HCT116 (cell line): Measurements from ENCODE around the gene INPP4A. TPM values are rescaled to one million over a fixed set of nuclear protein-coding genes. Genes with fewer than 3 reads are reported as not detected.

Experiments
- ATAC-seq: fragments of 200-7000 bp; cut with Tn5 transposase; 2 replicates; pipeline ENCODE4 v1.9.1; 2020; ENCODE audit warnings: mild to moderate bottlenecking, moderate library complexity
- BruUV-seq: library from RNA; stranded (reverse); fragments of 400-500 nt; replicated peaks from 2 replicates; lab custom pipeline; 2021; lab: Mats Ljungman, UMichigan
- CTCF ChIA-PET: fragments of 300-600 bp; sonication (Branson Sonifier 250); formaldehyde crosslinking; loops from one replicate; lab custom pipeline; 2021; ENCODE audit warnings: antibody characterized with exemption; lab: Charles Lee
- POLR2A ChIA-PET: fragments of 300-600, 350-600 bp; sonication (Branson Sonifier 250); formaldehyde crosslinking; loops from one replicate; lab custom pipeline; 2021; ENCODE audit warnings: antibody characterized with exemption; lab: Charles Lee
- RAD21 ChIA-PET, 2 experiments: fragments of 300-600 bp; sonication (Branson Sonifier 250); formaldehyde crosslinking; loops; one replicate each; lab custom pipeline; 2023; ENCODE audit warnings: low total read pairs in 2 of 2; ENCODE audit not compliant: uncharacterized antibody in 2 of 2, unreplicated experiment in 2 of 2, low non-redundant PET in 1 of 2; lab: Charles Lee
- DNase-seq: peaks from one replicate; pipeline ENCODE4 v3.0.0-alpha.2; 2010; ENCODE audit warnings: low read depth, low spot score
- H2AFZ ChIP-seq: fragments of 200-600 bp; shearing (Covaris generic), sonication (generic); 2 replicates; pipeline ENCODE4 v1.6.1; 2017; ENCODE audit warnings: low read depth, mixed run types, mixed read lengths, antibody characterized with exemption, low read length; ENCODE audit not compliant: poor library complexity, severe bottlenecking
- H3K27ac ChIP-seq: 2 replicates; pipeline ENCODE4 v1.5.1; 2012; ENCODE audit warnings: low read depth, low read length
- H3K27me3 ChIP-seq: fragments of 200-600 bp; sonication (generic); 2 replicates; pipeline ENCODE4 v1.6.1; 2016; ENCODE audit warnings: mixed run types, low read length, mixed read lengths; ENCODE audit not compliant: insufficient read depth
- H3K36me3 ChIP-seq, 2 experiments: fragments of 200-500 bp in 1 of 2; fragments of 200-600 bp in 1 of 2; sonication (Bioruptor generic) in 1 of 2; sonication (generic) in 1 of 2; 2 replicates each; pipeline versions ENCODE4 v1.5.1 to v1.6.1; 2014 to 2016; ENCODE audit warnings: low read length in 2 of 2, inconsistent platforms in 1 of 2, mixed read lengths in 1 of 2, mixed run types in 1 of 2; ENCODE audit not compliant: insufficient read depth in 2 of 2, control insufficient read depth in 1 of 2
- H3K4me1 ChIP-seq, 2 experiments: fragments of 200-600 bp in 1 of 2; sonication (generic) in 1 of 2; 2 replicates each; pipeline versions ENCODE4 v1.5.1 to v1.6.1; 2012 to 2017; ENCODE audit warnings: low read length in 2 of 2, inconsistent platforms in 1 of 2, mild to moderate bottlenecking in 1 of 2, mixed read lengths in 1 of 2, mixed run types in 1 of 2, moderate library complexity in 1 of 2; ENCODE audit not compliant: insufficient read depth in 2 of 2, control insufficient read depth in 1 of 2
- H3K4me2 ChIP-seq: fragments of 200-600 bp; sonication (generic); 2 replicates; pipeline ENCODE4 v1.6.1; 2017; ENCODE audit warnings: mixed run types, low read length, mixed read lengths
- H3K4me3 ChIP-seq, 2 experiments: fragments of 200-600 bp in 1 of 2; sonication (generic) in 1 of 2; replicated peaks in 1 of 2; 2 replicates each; pipeline ENCODE4 v1.5.1; 2011 to 2016; ENCODE audit warnings: low read length in 2 of 2, control low read depth in 1 of 2, low read depth in 1 of 2, mild to moderate bottlenecking in 1 of 2, mixed read lengths in 1 of 2, mixed run types in 1 of 2
- H3K79me2 ChIP-seq: fragments of 200-600 bp; sonication (generic); 2 replicates; pipeline ENCODE4 v1.6.1; 2017; ENCODE audit warnings: mild to moderate bottlenecking, mixed run types, low read length, moderate library complexity, mixed read lengths; ENCODE audit not compliant: insufficient read depth
- H3K9ac ChIP-seq: fragments of 200-600 bp; sonication (generic); 2 replicates; pipeline ENCODE4 v1.6.1; 2016; ENCODE audit warnings: low read length, mixed read lengths
- H3K9me2 ChIP-seq: fragments of 200-600 bp; sonication (generic), shearing (Covaris generic); 2 replicates; pipeline ENCODE4 v1.6.1; 2017; ENCODE audit warnings: mixed run types, mild to moderate bottlenecking, moderate library complexity; ENCODE audit not compliant: insufficient read depth
- H3K9me3 ChIP-seq, 2 experiments: fragments of 200-500 bp in 1 of 2; fragments of 200-600 bp in 1 of 2; sonication (Bioruptor generic) in 1 of 2; sonication (generic) in 1 of 2; 2 replicates each; pipeline ENCODE4 v1.6.1; 2014 to 2017; ENCODE audit warnings: low read length in 2 of 2, mixed read lengths in 2 of 2, inconsistent platforms in 1 of 2, low read depth in 1 of 2, mild to moderate bottlenecking in 1 of 2, mixed run types in 1 of 2, moderate library complexity in 1 of 2; ENCODE audit not compliant: control insufficient read depth in 1 of 2, insufficient read depth in 1 of 2
- H4K20me1 ChIP-seq: fragments of 200-600 bp; sonication (generic), shearing (Covaris generic); 2 replicates; pipeline ENCODE4 v1.6.1; 2017; ENCODE audit warnings: mixed run types, mild to moderate bottlenecking, moderate library complexity; ENCODE audit not compliant: insufficient read depth
- CBX3 ChIP-seq: IDR thresholded peaks from 2 replicates; pipeline ENCODE4 v1.6.1; 2012; ENCODE audit warnings: low read depth
- CEBPB ChIP-seq: IDR thresholded peaks from 2 replicates; pipeline ENCODE4 v1.6.1; 2012; ENCODE audit warnings: low read depth
- CTCF ChIP-seq, 3 experiments: fragments of 200-600 bp in 1 of 3; sonication (generic) in 1 of 3; IDR thresholded peaks in 2 of 3; conservative IDR thresholded peaks in 1 of 3; 2 replicates each; pipeline ENCODE4 v1.5.1; 2012 to 2017; ENCODE audit warnings: low read depth in 2 of 3, low read length in 2 of 3, antibody characterized with exemption in 1 of 3, borderline replicate concordance in 1 of 3, control low read depth in 1 of 3, mild to moderate bottlenecking in 1 of 3, mixed read lengths in 1 of 3, mixed run types in 1 of 3, moderate library complexity in 1 of 3; ENCODE audit not compliant: insufficient read depth in 1 of 3
- ELF1 ChIP-seq: IDR thresholded peaks from 2 replicates; pipeline ENCODE4 v1.6.1; 2012; ENCODE audit warnings: low read depth, borderline replicate concordance
- EZH2 ChIP-seq: fragments of 200-600 bp; sonication (generic); IDR thresholded peaks from 2 replicates; pipeline ENCODE4 v1.6.1; 2017; ENCODE audit warnings: antibody characterized with exemption, mixed run types
- FOSL1 ChIP-seq: IDR thresholded peaks from 2 replicates; pipeline ENCODE4 v1.6.1; 2012; ENCODE audit warnings: low read depth
- JUND ChIP-seq: IDR thresholded peaks from 2 replicates; pipeline ENCODE4 v1.6.1; 2012
- POLR2A ChIP-seq: IDR thresholded peaks from 2 replicates; pipeline ENCODE4 v1.7.0; 2011; ENCODE audit warnings: borderline replicate concordance; ENCODE audit not compliant: insufficient read depth, insufficient read length; ENCODE audit errors: extremely low read depth
- REST ChIP-seq: IDR thresholded peaks from 2 replicates; pipeline ENCODE4 v1.6.1; 2012; ENCODE audit warnings: low read depth
- SIN3A ChIP-seq: IDR thresholded peaks from 2 replicates; pipeline ENCODE4 v1.6.1; 2012; ENCODE audit warnings: low read depth
- SP1 ChIP-seq: IDR thresholded peaks from 2 replicates; pipeline ENCODE4 v1.6.1; 2012; ENCODE audit warnings: low read depth
- TCF7L2 ChIP-seq: IDR thresholded peaks from 2 replicates; pipeline ENCODE4 v1.7.0; 2011; ENCODE audit warnings: borderline replicate concordance, inconsistent platforms; ENCODE audit not compliant: insufficient read depth, insufficient read length; ENCODE audit errors: extremely low read depth
- YY1 ChIP-seq: IDR thresholded peaks from 2 replicates; pipeline ENCODE4 v1.6.1; 2011; ENCODE audit warnings: low read length, low read depth, moderate library complexity, mild to moderate bottlenecking; ENCODE audit not compliant: insufficient replicate concordance; ENCODE audit errors: extremely low read depth
- ZFX ChIP-seq: fragments of 450-650 bp; IDR thresholded peaks from 2 replicates; pipeline ENCODE4 v1.6.1; 2017
- ZNF274 ChIP-seq: fragments of 200-500 bp; sonication (Bioruptor generic); IDR thresholded peaks from 2 replicates; pipeline ENCODE4 v1.6.1; 2014; ENCODE audit warnings: mild to moderate bottlenecking, low read depth, low read length, inconsistent platforms
- intact Hi-C: fragments of 100-400 bp; cut with micrococcal nuclease; formaldehyde crosslinking; loops from 2 replicates; pipeline ENCODE4 v1.10.0; 2022
- total RNA-seq: library from RNA; stranded (reverse); gene quantifications from one replicate; pipeline ENCODE4 v1.2.1, GENCODE V29; 2021; ENCODE audit not compliant: unreplicated experiment

INPP4A gene
- total RNA-seq, 1 experiment from 2014 or later, result 18.5 TPM

- ATAC-seq, result no peak
- Histone ChIP-seq H3K4me1 (peaks cover 0 to 6% of the 10 kb centered on the region in 2 experiments; a peak in 1 of 4 replicates), H3K27me3 (no peaks in the 10 kb centered on the region), H4K20me1 (no peaks in the 10 kb centered on the region), H3K79me2 (no peaks in the 10 kb centered on the region), H2AFZ (no peak overlapping the region)
- RAD21 ChIA-PET, result no interaction called here
- TF ChIP-seq ZNF274 (no peak), CBX3 (no peak), TCF7L2 (no peak), POLR2A (no peak), SP1 (no peak), SIN3A (no peak), REST (no peak), EZH2 (no peak), CEBPB (no peak), ELF1 (no peak), CTCF (IDR thresholded peaks at IDR 0.05 in 2 of 3, conservative IDR thresholded peaks at IDR 0.05 in 1 of 3; ENCODE audit: borderline replicate concordance in 1 of 3, insufficient read depth in 1 of 3, low read depth in 2 of 3, low read length in 2 of 3) (no peak), JUND (no peak), ZFX (no peak), YY1 (no peak), FOSL1 (no peak)
- TF ChIP-seq, all 23 proteins: peak for 0
- ChIA-PET POLR2A (no interaction called here), CTCF (no interaction called here)
- no peak overlapping the region for H3K9ac ChIP-seq
- DNase-seq, result no peak
- no peak overlapping the region for H3K27ac ChIP-seq
- intact Hi-C loops, result no loop called here
- H3K36me3 ChIP-seq, result no peaks in the 10 kb centered on the region
- BruUV-seq, result no TSS peak
- H3K9me3 ChIP-seq, result no peaks in the 10 kb centered on the region
- no peaks in the 10 kb centered on the region for H3K9me2 ChIP-seq
- no peak overlapping the region for H3K4me3 ChIP-seq
- H3K4me2 ChIP-seq, result no peak overlapping the region
Observed at GRCh38 chr2:98561902-98562695, 117.4 kb downstream of the INPP4A start.
